Esophagus (tissue), 2 donors: ENCODE measurements around the gene HECTD2. TPM values are rescaled to one million over a fixed set of nuclear protein-coding genes. Genes with fewer than 3 reads are reported as not detected.
"Not testable (repeated sequence)": the region's sequence is repeated elsewhere in the genome, so short reads cannot be mapped to it uniquely, and the experiment has no call there.

Source experiments
- H3K27ac ChIP-seq, 2 donors: one replicate each; pipeline ENCODE4 v1.5.1; 2013; ENCODE audit warnings: low read depth in 2 of 2, mild to moderate bottlenecking in 2 of 2, inconsistent platforms in 1 of 2, low read length in 1 of 2, moderate library complexity in 1 of 2
- H3K27me3 ChIP-seq, 2 donors: one replicate each; pipeline ENCODE4 v1.6.1; 2013; ENCODE audit warnings: low read length in 2 of 2, control low read depth in 1 of 2, mild to moderate bottlenecking in 1 of 2; ENCODE audit not compliant: insufficient read depth in 2 of 2, control insufficient read depth in 1 of 2
- H3K36me3 ChIP-seq, 2 donors: one replicate each; pipeline ENCODE4 v1.6.1; 2013; ENCODE audit warnings: low read length in 1 of 2; ENCODE audit not compliant: control insufficient read depth in 2 of 2, insufficient read depth in 2 of 2
- H3K4me1 ChIP-seq, 2 donors: one replicate each; pipeline ENCODE4 v1.6.1; 2013; ENCODE audit warnings: low read length in 1 of 2; ENCODE audit not compliant: control insufficient read depth in 2 of 2, insufficient read depth in 2 of 2
- H3K4me3 ChIP-seq, 2 donors: one replicate each; pipeline ENCODE4 v1.5.1; 2013; ENCODE audit warnings: low read length in 2 of 2, mild to moderate bottlenecking in 2 of 2, low read depth in 1 of 2, moderate library complexity in 1 of 2
- H3K9me3 ChIP-seq, 2 donors: one replicate each; pipeline ENCODE4 v1.6.1; 2013; ENCODE audit warnings: mild to moderate bottlenecking in 2 of 2, low read depth in 1 of 2, low read length in 1 of 2, moderate library complexity in 1 of 2; ENCODE audit not compliant: control insufficient read depth in 2 of 2, insufficient read depth in 1 of 2
- WGBS, 2 donors: extraction: QIAGEN DNeasy Blood & Tissue Kit; methylation state at CpG; one replicate each; pipeline ENCODE4 v1.1.7; 2013; 5-methylcytosine and 5-hydroxymethylcytosine counted together
- polyA plus RNA-seq, 2 donors: library from polyadenylated mRNA; stranded (reverse); fragments of 200-250 nt; gene quantifications; one replicate each; pipeline ENCODE4 v1.2.3, GENCODE V29; 2013
- donor health status: healthy with polysubstance abuse.
- donor health status: Bipolar disorder and iron deficiency.

Gene HECTD2
- polyA plus RNA-seq, 2 donors, result 2.9 to 4.8 TPM

DNA sequence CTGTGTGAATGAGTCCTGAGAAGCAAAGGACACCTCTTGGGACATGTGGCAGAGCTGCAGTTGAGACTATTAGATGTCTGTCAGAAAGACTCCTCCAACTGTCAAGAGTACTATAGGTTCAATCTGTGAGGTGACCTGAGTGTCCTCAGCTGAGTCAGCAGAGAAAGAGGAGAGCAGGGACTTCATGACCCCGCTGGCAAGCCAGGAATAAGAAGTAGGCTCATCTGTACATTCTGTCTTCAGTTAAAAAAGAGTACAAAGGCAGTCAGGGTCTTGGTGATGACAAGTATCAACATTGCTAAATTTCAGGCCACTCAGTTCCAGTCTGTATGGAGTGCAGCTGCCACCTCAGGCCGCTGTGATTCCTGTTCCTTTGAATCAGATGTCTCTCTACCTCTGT is 25.1 kb downstream of the HECTD2 start:
- H3K27ac ChIP-seq, result no peak overlapping the region
- no peaks in the 10 kb centered on the region for H3K27me3 ChIP-seq
- no peak overlapping the region for H3K4me3 ChIP-seq
- H3K36me3 ChIP-seq, result no peaks in the 10 kb centered on the region
- H3K4me1 ChIP-seq, result no peaks in the 10 kb centered on the region
- 96 to 98% methylated on average over 2 of the region's 2 CpGs for WGBS, 2 donors
- H3K9me3 ChIP-seq, result no peaks in the 10 kb centered on the region

DNA sequence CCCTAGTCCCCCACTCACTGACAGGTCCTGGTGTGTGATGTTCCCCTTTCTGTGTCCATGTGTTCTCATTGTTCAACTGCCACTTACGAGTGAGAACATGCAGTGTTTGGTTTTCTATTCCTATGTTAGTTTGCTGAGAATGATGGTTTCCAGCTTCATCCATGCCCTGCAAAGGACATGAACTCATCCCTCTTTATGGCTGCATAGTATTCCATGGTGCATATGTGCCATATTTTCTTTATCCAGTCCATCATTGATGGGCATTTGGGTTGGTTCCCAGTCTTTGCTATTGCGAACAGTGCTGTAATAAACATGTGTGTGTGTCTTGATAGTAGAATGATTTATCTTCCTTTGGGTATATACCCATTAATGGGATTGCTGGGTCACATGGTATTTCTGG is 28.1 kb downstream of the HECTD2 start:
- not testable (repeated sequence) for H3K27ac ChIP-seq, H3K4me3 ChIP-seq, H3K27me3 ChIP-seq, H3K9me3 ChIP-seq, H3K36me3 ChIP-seq, H3K4me1 ChIP-seq
- 96 to 100% methylated on average over 2 of the region's 2 CpGs for whole genome bisulfite sequencing, 2 donors

DNA sequence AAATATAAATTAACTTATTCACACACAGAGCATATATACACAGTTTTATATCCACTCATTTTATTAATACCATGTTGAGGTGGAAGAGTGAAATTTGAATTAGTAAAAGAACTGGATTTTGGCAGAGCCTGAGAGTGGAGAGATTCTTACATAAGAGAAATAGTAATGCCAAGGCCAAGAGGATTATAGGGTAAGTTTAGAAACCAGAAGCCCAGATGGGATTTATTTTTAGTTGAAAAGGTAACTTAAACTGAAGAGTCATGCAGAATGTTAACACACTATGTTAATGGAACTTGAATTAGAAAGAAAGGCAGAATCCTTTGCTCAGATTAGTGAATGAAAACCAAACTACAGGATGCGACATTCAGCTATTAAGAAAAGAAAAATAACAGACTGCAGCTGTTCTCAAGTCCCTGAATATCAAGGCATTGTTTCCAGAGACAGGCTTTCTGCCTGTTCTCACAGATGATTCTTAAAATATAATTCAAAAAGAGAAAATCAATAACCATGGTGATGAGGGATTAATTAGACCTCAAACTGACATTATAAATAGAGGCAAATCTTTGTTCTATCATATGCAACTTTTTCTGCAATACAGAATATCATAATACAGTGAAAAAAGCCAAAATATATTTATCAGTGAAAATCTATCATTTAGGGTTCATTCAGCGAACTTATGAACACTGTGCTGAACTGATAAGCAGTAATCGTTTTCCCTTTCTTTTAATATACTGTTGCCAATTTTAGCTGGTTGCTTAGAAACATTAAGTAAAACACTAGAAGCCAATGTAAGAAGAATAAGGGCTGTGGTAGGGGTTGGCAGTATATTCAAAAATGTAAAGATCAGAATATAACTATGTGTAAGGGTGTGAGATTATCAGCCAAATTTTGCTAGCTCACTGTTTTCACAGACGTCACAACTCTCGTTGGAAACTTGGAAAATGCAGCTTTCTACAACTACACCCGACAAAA is 34.4 kb downstream of the HECTD2 start:
- Histone ChIP-seq H3K4me3 (no peak overlapping the region), H3K9me3 (no peaks in the 10 kb centered on the region), H3K4me1 (no peaks in the 10 kb centered on the region), H3K36me3 (no peaks in the 10 kb centered on the region), H3K27me3 (no peaks in the 10 kb centered on the region), H3K27ac (no peak overlapping the region)
- WGBS, 2 donors, result 77% methylated on average over 6 of the region's 6 CpGs

DNA sequence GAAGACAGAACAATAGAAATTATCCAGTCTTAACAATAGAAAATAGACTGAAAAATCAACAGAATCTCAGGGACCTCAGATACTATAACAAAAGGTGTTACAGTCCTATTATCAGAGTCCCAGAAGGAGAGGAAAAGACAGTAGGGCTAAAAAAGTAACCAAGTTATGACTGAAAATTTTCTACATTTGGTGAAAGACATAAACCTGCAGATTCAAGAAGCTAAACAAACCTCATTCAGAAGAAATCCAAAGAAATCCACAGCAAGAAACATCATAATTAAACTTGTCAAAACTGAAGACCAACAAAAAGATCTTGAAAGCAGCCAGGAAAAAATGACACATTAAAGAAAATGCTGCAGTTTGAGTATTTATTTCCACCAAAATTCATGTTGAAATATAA is 41.9 kb downstream of the HECTD2 start:
- no peaks in the 10 kb centered on the region for H3K9me3 ChIP-seq
- H3K4me3 ChIP-seq, result no peak overlapping the region
- no peaks in the 10 kb centered on the region for H3K4me1 ChIP-seq
- no peak overlapping the region for H3K27ac ChIP-seq
- H3K36me3 ChIP-seq, result no peaks in the 10 kb centered on the region
- H3K27me3 ChIP-seq, result no peaks in the 10 kb centered on the region

DNA sequence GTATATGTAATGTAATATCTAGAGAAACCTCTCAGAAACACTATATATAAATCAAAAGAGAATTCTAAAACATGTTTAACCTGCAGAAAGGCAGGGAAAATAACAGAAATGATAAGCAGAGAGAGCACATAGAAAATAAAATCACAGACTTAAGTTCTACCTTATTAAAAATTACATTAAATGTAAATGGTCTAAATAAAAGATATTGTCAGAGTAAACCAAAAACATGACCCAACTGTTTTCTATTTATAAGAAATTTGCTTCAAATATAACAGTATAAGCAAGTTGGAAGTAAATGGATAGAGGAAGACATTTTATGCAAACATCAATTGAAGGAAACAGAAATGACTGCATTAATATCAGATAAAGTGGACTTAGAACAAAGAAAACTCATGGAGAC is 43.4 kb downstream of the HECTD2 start:
- Histone ChIP-seq H3K27me3 (no peaks in the 10 kb centered on the region), H3K4me1 (no peaks in the 10 kb centered on the region), H3K36me3 (no peaks in the 10 kb centered on the region), H3K27ac (no peak overlapping the region), H3K9me3 (no peaks in the 10 kb centered on the region), H3K4me3 (no peak overlapping the region)

DNA sequence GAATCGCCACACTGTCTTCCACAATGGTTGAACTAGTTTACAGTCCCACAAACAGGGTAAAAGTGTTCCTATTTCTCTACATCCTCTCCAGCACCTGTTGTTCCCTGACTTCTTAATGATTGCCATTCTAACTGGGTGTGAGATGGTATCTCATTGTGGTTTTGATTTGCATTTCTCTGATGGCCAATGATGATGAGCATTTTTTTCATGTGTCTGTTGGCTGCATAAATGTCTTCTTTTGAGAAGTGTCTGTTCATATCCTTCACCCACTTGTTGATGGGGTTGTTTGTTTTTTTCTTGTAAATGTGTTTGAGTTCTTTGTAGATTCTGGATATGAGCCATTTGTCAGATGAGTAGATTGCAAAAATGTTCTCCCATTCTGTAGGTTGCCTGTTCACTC is 45.0 kb downstream of the HECTD2 start:
- not testable (repeated sequence) for H3K4me3 ChIP-seq, H3K27me3 ChIP-seq, H3K4me1 ChIP-seq, H3K27ac ChIP-seq, H3K36me3 ChIP-seq, H3K9me3 ChIP-seq
- 96 to 100% methylated on average over 1 of the region's 1 CpG for WGBS, 2 donors

DNA sequence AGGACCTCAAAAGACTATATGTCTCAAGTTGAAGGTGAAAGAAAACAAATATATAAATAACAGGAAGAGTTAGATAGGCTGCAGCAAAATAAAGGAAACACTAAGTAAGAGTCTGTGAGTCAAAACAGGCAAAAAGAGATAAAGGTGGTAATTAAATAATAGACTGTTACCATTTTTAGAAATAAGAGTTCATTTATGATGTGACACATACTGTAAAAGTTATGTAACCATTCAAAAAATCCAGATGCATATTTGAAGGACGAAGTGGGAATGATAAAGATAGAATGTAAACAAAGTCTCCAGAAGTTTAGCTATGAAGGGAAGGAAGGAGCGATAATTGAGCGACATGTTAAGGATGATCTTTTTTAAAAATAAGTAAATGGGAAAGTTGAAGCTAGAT is 50.5 kb downstream of the HECTD2 start:
- 80 to 88% methylated on average over 3 of the region's 3 CpGs for WGBS, 2 donors
- peaks cover 0 to 4% of the 10 kb centered on the region in 2 donors for H3K36me3 ChIP-seq
- no peaks in the 10 kb centered on the region for H3K27me3 ChIP-seq
- no peaks in the 10 kb centered on the region for H3K4me1 ChIP-seq
- H3K27ac ChIP-seq, result no peak overlapping the region
- no peak overlapping the region for H3K4me3 ChIP-seq
- H3K9me3 ChIP-seq, result no peaks in the 10 kb centered on the region

DNA sequence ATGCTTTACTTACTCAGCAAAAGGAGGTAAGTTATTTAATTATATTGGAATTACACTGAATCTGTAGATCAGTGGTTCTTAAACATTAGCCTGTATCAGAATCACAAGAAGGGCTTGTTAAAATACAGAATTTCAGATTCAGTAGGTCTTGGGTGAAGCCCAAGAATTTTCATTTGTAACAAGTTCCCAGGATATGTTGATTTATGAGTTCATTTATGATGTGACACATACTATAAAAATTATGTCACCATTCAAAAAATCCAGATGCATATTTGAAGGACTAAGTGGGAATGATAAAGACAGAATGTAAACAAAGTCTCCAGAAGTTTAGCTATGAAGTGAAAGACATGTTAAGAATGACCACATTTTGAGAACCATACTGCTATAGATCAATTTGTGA is 52.3 kb downstream of the HECTD2 start:
- Histone ChIP-seq H3K36me3 (peaks cover 0 to 12% of the 10 kb centered on the region in 2 donors), H3K4me1 (no peaks in the 10 kb centered on the region), H3K9me3 (peaks cover 0 to under 1% of the 10 kb centered on the region in 2 donors), H3K27ac (no peak overlapping the region), H3K27me3 (no peaks in the 10 kb centered on the region), H3K4me3 (no peak overlapping the region)

DNA sequence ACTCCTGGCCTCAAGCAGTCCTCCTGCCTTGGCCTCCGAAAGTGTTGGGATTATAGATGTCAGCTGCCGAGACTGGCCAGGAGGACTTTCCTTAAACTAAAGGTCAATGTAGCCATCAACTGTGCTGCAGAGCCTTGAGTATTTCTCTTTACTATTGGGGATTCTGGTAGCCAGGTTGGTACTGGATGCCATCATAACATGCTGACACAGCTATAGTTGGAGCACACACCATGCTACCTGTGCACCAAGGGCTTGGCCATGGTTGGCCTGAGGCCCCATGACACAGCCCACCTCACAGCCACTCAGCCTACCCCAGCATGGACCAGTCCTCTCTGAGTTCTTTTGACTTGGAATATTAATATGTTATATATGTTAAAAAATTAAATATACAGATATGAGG is 54.4 kb downstream of the HECTD2 start:
- Histone ChIP-seq H3K9me3 (peaks cover 0 to 5% of the 10 kb centered on the region in 2 donors), H3K27me3 (no peaks in the 10 kb centered on the region), H3K4me3 (no peak overlapping the region), H3K4me1 (no peaks in the 10 kb centered on the region), H3K27ac (no peak overlapping the region), H3K36me3 (peaks cover 0 to 15% of the 10 kb centered on the region in 2 donors)
- WGBS, 2 donors, result 96 to 98% methylated on average over 2 of the region's 2 CpGs

DNA sequence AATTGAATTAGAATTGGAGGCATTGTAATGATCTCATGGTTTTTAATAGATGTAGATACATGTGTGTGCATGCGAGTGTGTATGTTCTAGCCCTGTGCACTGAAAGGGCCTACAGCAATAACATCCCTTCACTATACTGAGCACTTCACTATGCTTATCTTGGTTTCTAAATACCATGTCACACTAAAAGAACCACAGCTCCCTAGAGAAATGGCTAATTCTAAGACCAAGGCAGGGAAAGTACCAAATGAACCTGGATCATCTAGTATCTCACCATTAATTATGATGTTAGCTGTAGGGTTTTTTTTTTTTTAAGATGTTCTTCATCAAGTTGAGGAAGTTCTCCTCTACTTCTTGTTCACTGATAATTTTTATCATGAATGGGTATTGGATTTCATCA is 55.1 kb downstream of the HECTD2 start:
- 96 to 98% methylated on average over 1 of the region's 1 CpG for WGBS, 2 donors
- peaks cover 0 to 5% of the 10 kb centered on the region in 2 donors for H3K9me3 ChIP-seq
- no peak overlapping the region for H3K4me3 ChIP-seq
- H3K27ac ChIP-seq, result no peak overlapping the region
- H3K36me3 ChIP-seq, result peaks cover 0 to 15% of the 10 kb centered on the region in 2 donors
- no peaks in the 10 kb centered on the region for H3K27me3 ChIP-seq
- H3K4me1 ChIP-seq, result no peaks in the 10 kb centered on the region
